ENCODE data around the gene KDM4C. TPM values are rescaled to one million over a fixed set of nuclear protein-coding genes. Genes with fewer than 3 reads are reported as not detected.

The KDM4C gene
- total and polyA plus RNA-seq, 2 of the 8 experiments (the other 6 are each of a cell fraction or from before 2014, with no cell fraction given) = 13.0 to 26.1 TPM

- Histone ChIP-seq H3K27me3 (replicated peaks in 1 of 4; ENCODE audit: control insufficient read depth in 3 of 4, extremely low read depth in 1 of 4, insufficient read depth in 3 of 4, low read length in 3 of 4) (no peaks in the 10 kb centered on the region), H4K5ac (ENCODE audit: insufficient read length, low read depth, low read length) (no peak overlapping the region), H4K8ac (ENCODE audit: extremely low read depth, insufficient read depth, low read length) (no peak overlapping the region), H4K91ac (replicated peaks; ENCODE audit: insufficient read length, low read length) (no peak overlapping the region), H3K9me3 (ENCODE audit: insufficient read depth in 2 of 2, low read depth in 1 of 2, low read length in 1 of 2) (no peaks in the 10 kb centered on the region), H2BK12ac (ENCODE audit: low read depth, low read length) (no peak overlapping the region), H3K23me2 (ENCODE audit: low read depth, low read length) (no peaks in the 10 kb centered on the region), H3K18ac (ENCODE audit: extremely low read depth, low read length) (no peak overlapping the region), H3K4me3 (ENCODE audit: extremely low read depth in 1 of 4, insufficient read depth in 2 of 4, low read depth in 3 of 4, low read length in 4 of 4) (no peak overlapping the region), H3K36me3 (ENCODE audit: control insufficient read depth in 2 of 4, insufficient read depth in 4 of 4, low read length in 3 of 4) (peaks cover 3 to 6% (median 4%) of the 10 kb centered on the region in 4 experiments; a peak in 4 of 8 replicates), H2BK5ac (ENCODE audit: low read depth, low read length) (no peak overlapping the region), H3K4ac (replicated peaks; ENCODE audit: insufficient read length, low read depth, low read length) (no peak overlapping the region), H3K14ac (ENCODE audit: insufficient read length) (no peak overlapping the region), H3K79me1 (ENCODE audit: low read depth, low read length) (no peaks in the 10 kb centered on the region), H2AFZ (ENCODE audit: low read length) (no peak overlapping the region), H2BK20ac (ENCODE audit: low read length) (no peak overlapping the region), H3K23ac (ENCODE audit: insufficient read length) (no peak overlapping the region), H3K9ac (replicated peaks in 1 of 4; ENCODE audit: extremely low read depth in 1 of 4, low read depth in 3 of 4, low read length in 3 of 4) (no peak overlapping the region; a peak in 1 of 7 replicates), H2BK120ac (replicated peaks; ENCODE audit: low read depth, low read length) (no peak overlapping the region), H3K4me2 (ENCODE audit: insufficient read depth in 1 of 2, low read depth in 2 of 2, low read length in 2 of 2) (no peak overlapping the region), H2AK5ac (ENCODE audit: low read depth, low read length) (no peak overlapping the region), H4K20me1 (replicated peaks in 1 of 2; ENCODE audit: control insufficient read depth in 1 of 2, insufficient read depth in 2 of 2, low read length in 2 of 2) (no peaks in the 10 kb centered on the region), H3K4me1 (replicated peaks in 1 of 4; ENCODE audit: control insufficient read depth in 3 of 4, insufficient read depth in 4 of 4, low read length in 3 of 4) (no peaks in the 10 kb centered on the region), H2BK15ac (ENCODE audit: low read length) (no peak overlapping the region), H3K79me2 (ENCODE audit: control insufficient read depth in 1 of 2, insufficient read depth in 2 of 2, low read length in 2 of 2) (no peaks in the 10 kb centered on the region), H3K27ac (ENCODE audit: low read depth, low read length) (no peak overlapping the region), H3K56ac (replicated peaks; ENCODE audit: insufficient read length, low read depth, low read length) (no peak overlapping the region)
- POLR2A ChIA-PET (ENCODE audit: partially characterized antibody) = no interaction called here
- no peak for FAIRE-seq
- DNase-seq (ENCODE audit: low read depth in 1 of 2, low spot score in 2 of 2) = no peak
- CTCF ChIA-PET (ENCODE audit: partially characterized antibody) = no interaction called here
- TF ChIP-seq MAFK (IDR thresholded peaks at IDR 0.05; ENCODE audit: low read depth, low read length) (no peak), BCL11A (IDR thresholded peaks at IDR 0.05; ENCODE audit: low read depth in 2 of 2, low read length in 2 of 2) (no peak), SP2 (IDR thresholded peaks at IDR 0.05; ENCODE audit: low read length) (no peak)
- 94% methylated on average over 2 of the region's 2 CpGs; no CpG with 5 or more reads in 1 of the 2 experiments for WGBS, 2 experiments (ENCODE audit: extremely low coverage in 1 of 2, insufficient coverage in 1 of 2, insufficient read length in 1 of 2, insufficient replicate concordance in 2 of 2, low coverage in 1 of 2, low lambda C conversion rate in 2 of 2, missing lambda C conversion rate in 1 of 2)
These were observed 246.1 kb downstream of the KDM4C start for GRCh38 chr9:7003861-7004260.

All from H1 (cell line).